NT2/D1 (cell line): ENCODE data around the gene BTBD2.

ENCODE experiments used
- SUZ12 ChIP-seq: IDR thresholded peaks from 2 replicates; pipeline ENCODE4 v1.6.1; 2011; ENCODE audit not compliant: insufficient read length, insufficient read depth; ENCODE audit errors: extremely low read depth
- YY1 ChIP-seq: IDR thresholded peaks from 2 replicates; pipeline ENCODE4 v1.6.1; 2011; ENCODE audit not compliant: insufficient read length, insufficient read depth
- ZNF274 ChIP-seq: IDR thresholded peaks from 2 replicates; pipeline ENCODE4 v1.6.1; 2011; ENCODE audit warnings: mild to moderate bottlenecking, low read depth, low read length

DNA sequence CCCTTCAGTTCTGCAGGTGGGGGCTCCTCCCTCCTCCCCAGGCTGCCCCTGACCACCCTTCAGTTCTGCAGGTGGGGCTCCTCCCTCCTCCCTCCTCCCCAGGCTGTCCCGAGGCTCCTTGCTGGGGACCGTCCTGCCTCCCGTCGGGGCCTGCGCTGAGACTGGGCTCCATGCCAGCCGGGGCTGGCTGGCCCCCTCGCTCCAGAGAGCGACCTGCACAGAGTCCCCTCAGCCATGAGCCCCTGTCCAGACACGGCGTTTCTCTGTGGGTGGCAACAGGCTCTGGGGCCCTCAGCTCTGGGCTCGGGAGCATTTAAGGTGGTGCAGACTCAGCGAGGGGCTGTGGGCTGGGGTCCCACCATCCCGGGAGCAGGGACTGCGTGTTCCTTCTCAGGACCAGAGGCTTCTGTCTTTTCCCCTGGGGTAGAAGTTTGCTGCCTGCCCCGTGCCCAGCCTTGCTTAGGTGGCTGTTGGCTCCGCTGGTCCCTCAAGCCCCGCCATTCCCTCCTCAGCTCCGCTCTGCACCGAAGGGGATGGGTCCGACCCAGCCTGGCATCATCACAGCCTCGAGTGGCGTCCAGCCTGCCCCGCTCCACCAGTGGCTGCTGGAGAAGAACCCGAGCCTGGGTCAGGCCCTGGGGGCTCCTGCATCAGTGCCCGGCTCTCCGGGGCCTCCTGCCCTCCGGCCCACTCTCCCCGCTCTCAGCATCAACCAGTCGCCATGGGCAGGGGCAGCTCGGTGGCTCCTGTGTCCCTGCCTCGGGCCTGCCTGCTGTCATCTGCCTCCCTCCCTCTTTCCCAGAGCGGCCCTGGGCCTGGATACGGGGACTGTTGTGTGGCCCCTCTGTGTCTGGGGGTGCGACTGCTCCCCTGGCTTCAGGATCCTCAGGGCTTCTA, 47.0 kb downstream of the BTBD2 start:
- no peak for TF ChIP-seq YY1
- no peak for TF ChIP-seq ZNF274
- no peak for TF ChIP-seq SUZ12
